ENCODE data around the gene P3R3URF.

Gene P3R3URF

GRCh38 chr1:46131712-46132528 is 44.4 kb downstream of the P3R3URF start:
- DNase-seq = peak; percentile 2 to 18

GRCh38 chr1:46131093-46131492 is 45.2 kb downstream of the P3R3URF start:
- no peak for DNase-seq

GRCh38 chr1:46130606-46131005 is 45.7 kb downstream of the P3R3URF start:
- no peak for DNase-seq

DNA sequence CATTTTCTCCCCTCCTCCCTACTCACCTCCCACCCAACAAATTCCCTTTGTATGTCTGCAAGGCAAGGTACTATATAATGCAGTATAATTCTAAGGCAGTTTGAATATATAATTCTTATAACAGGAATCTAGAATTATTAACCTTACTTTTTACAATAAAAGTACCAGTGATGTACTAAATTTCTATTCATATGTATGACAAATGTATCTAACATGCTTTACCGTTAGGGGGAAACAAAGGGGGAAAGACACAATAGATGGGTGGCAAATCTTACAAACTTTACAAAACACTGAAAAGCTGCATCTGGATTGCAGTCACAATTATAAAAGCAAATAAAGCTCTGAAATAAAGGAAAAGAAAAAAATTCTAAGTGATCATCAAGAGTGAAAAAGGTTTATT is 46.2 kb downstream of the P3R3URF start:
- DNase-seq = no peak

- DNase-seq = no peak
Measured at GRCh38 chr1:46128344-46128743, 47.9 kb downstream of the P3R3URF start.

Measured in CD4-positive, alpha-beta T cell treated with Interleukin-1 beta for 1 hour (primary cell).